Memory B cell (primary cell): ENCODE results near the gene UBXN1.

Source experiments
- ATAC-seq: fragments of 150-1000 bp; cut with Tn5 transposase; 2 replicates; pipeline ENCODE4 v1.10.0; 2021; ENCODE audit warnings: low read depth, mild to moderate bottlenecking, moderate library complexity
- DNase-seq, 2 donors: peaks; one replicate each; pipeline ENCODE4 v3.0.0; 2022; ENCODE audit warnings: low spot score in 2 of 2
- H3K27ac Mint-ChIP-seq: one replicate; pipeline ENCODE4 v1.8.0; 2022; ENCODE audit warnings: mild to moderate bottlenecking, moderate library complexity, mixed read lengths
- H3K27me3 Mint-ChIP-seq: one replicate; pipeline ENCODE4 v1.8.0; 2022; ENCODE audit warnings: mixed read lengths
- H3K36me3 Mint-ChIP-seq: one replicate; pipeline ENCODE4 v1.8.0; 2022; ENCODE audit warnings: mild to moderate bottlenecking, mixed read lengths
- H3K4me1 Mint-ChIP-seq: one replicate; pipeline ENCODE4 v1.8.0; 2022; ENCODE audit warnings: mixed read lengths
- H3K4me3 Mint-ChIP-seq: one replicate; pipeline ENCODE4 v1.8.0; 2022; ENCODE audit warnings: mild to moderate bottlenecking, moderate library complexity, mixed read lengths
- H3K9me3 Mint-ChIP-seq: one replicate; pipeline ENCODE4 v1.8.0; 2022; ENCODE audit warnings: mixed read lengths

The UBXN1 gene

GRCh38 chr11:62673196-62673525 is 5.7 kb downstream of the UBXN1 start:
- H3K9me3 Mint-ChIP-seq = no peaks in the 10 kb centered on the region
- H3K4me3 Mint-ChIP-seq = peak overlapping the region; percentile 98
- H3K27ac Mint-ChIP-seq = peak overlapping the region; percentile 92
- no peaks in the 10 kb centered on the region for H3K27me3 Mint-ChIP-seq
- ATAC-seq = no peak
- peaks cover 23% of the 10 kb centered on the region for H3K4me1 Mint-ChIP-seq
- no peak for DNase-seq
- peaks cover 11% of the 10 kb centered on the region for H3K36me3 Mint-ChIP-seq

DNA sequence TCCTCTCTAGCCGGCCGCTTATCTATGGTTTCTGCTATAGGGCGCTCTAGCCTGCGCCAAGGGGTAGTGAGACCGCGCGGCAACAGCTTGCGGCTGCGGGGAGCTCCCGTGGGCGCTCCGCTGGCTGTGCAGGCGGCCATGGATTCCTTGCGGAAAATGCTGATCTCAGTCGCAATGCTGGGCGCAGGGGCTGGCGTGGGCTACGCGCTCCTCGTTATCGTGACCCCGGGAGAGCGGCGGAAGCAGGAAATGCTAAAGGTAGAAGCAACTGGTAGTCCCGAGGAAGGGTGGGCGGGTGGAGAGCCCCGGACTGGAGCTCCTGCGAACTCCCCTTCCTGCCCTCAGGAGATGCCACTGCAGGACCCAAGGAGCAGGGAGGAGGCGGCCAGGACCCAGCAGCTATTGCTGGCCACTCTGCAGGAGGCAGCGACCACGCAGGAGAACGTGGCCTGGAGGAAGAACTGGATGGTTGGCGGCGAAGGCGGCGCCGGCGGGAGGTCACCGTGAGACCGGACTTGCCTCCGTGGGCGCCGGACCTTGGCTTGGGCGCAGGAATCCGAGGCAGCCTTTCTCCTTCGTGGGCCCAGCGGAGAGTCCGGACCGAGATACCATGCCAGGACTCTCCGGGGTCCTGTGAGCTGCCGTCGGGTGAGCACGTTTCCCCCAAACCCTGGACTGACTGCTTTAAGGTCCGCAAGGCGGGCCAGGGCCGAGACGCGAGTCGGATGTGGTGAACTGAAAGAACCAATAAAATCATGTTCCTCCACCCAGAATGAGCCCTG is 7.1 kb downstream of the UBXN1 start, which contains the start of the genes LBHD1 and UQCC3:
TSS of gene LBHD1 (minus strand) at position 660 of the 782 bp plus-strand sequence. CDS start 2,236 bp downstream, outside the sequence.
TSS of gene UQCC3 (plus strand) at position 66 of the 782 bp plus-strand sequence. CDS start at position 139, 73 bp downstream.
- no peaks in the 10 kb centered on the region for H3K9me3 Mint-ChIP-seq
- peak within 1 kb of the TSS; percentile 92 for H3K27ac Mint-ChIP-seq
- H3K4me3 Mint-ChIP-seq = peak within 1 kb of the TSS; percentile 98
- no peaks in the 10 kb centered on the region for H3K27me3 Mint-ChIP-seq
- DNase-seq (peak; percentile 57 to 76), ATAC-seq (peak; percentile 79)
- peaks cover 16% of the 10 kb centered on the region for H3K4me1 Mint-ChIP-seq
- H3K36me3 Mint-ChIP-seq = peaks cover 4% of the 10 kb centered on the region

GRCh38 chr11:62671236-62671607 is 7.7 kb downstream of the UBXN1 start:
- H3K27ac Mint-ChIP-seq = peak overlapping the region; percentile 92
- H3K36me3 Mint-ChIP-seq = peaks cover 3% of the 10 kb centered on the region
- peak overlapping the region; percentile 98 for H3K4me3 Mint-ChIP-seq
- H3K27me3 Mint-ChIP-seq = no peaks in the 10 kb centered on the region
- DNase-seq (no peak), ATAC-seq (peak; percentile 14)
- peaks cover 20% of the 10 kb centered on the region for H3K4me1 Mint-ChIP-seq
- H3K9me3 Mint-ChIP-seq = no peaks in the 10 kb centered on the region

- Mint-ChIP-seq H3K4me1 (peaks cover 17% of the 10 kb centered on the region), H3K4me3 (no peak overlapping the region), H3K27me3 (no peaks in the 10 kb centered on the region), H3K9me3 (no peaks in the 10 kb centered on the region), H3K36me3 (no peaks in the 10 kb centered on the region), H3K27ac (no peak overlapping the region)
- DNase-seq (no peak), ATAC-seq (no peak)
Measured at GRCh38 chr11:62669420-62670161, 9.3 kb downstream of the UBXN1 start.

DNA sequence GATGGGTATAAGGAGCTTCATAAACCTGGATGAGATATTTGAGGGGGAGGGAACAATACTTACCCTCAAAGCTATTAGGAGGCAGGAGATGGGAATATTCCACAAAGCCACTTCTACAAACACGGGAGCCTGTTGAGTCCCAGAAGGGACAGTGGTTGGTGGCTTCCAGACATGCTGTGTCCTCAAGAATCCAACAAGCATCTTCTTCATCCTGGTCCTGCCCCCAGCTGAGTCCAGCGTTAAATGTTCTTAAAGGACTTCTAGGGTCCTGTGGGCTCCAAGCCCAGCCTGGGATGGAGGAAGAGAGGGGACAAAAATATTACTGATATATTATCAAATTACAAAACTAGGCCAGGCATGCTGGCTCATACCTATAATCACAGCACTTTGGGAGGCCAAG is 11.4 kb downstream of the UBXN1 start:
- Mint-ChIP-seq H3K27me3 (no peaks in the 10 kb centered on the region), H3K4me1 (peaks cover 21% of the 10 kb centered on the region), H3K27ac (peak overlapping the region; percentile 90), H3K9me3 (no peaks in the 10 kb centered on the region), H3K4me3 (peak overlapping the region; percentile 21), H3K36me3 (peaks cover 2% of the 10 kb centered on the region)
- ATAC-seq (no peak), DNase-seq (no peak)

- Mint-ChIP-seq H3K4me1 (peaks cover 18% of the 10 kb centered on the region), H3K9me3 (no peaks in the 10 kb centered on the region), H3K27me3 (no peaks in the 10 kb centered on the region), H3K36me3 (peaks cover 2% of the 10 kb centered on the region), H3K4me3 (peak overlapping the region; percentile 91), H3K27ac (peak overlapping the region; percentile 90)
- DNase-seq = no peak
- ATAC-seq = no peak
Measured at GRCh38 chr11:62666259-62666926, 12.5 kb downstream of the UBXN1 start.

- Mint-ChIP-seq H3K36me3 (peaks cover 2% of the 10 kb centered on the region), H3K4me1 (peaks cover 18% of the 10 kb centered on the region), H3K9me3 (no peaks in the 10 kb centered on the region), H3K4me3 (peak overlapping the region; percentile 91), H3K27me3 (no peaks in the 10 kb centered on the region), H3K27ac (peak overlapping the region; percentile 90)
- ATAC-seq = peak; percentile 26
- DNase-seq = peak in 1 of 2 donors; percentile 47
Measured at GRCh38 chr11:62665599-62666258, 13.1 kb downstream of the UBXN1 start.

DNA sequence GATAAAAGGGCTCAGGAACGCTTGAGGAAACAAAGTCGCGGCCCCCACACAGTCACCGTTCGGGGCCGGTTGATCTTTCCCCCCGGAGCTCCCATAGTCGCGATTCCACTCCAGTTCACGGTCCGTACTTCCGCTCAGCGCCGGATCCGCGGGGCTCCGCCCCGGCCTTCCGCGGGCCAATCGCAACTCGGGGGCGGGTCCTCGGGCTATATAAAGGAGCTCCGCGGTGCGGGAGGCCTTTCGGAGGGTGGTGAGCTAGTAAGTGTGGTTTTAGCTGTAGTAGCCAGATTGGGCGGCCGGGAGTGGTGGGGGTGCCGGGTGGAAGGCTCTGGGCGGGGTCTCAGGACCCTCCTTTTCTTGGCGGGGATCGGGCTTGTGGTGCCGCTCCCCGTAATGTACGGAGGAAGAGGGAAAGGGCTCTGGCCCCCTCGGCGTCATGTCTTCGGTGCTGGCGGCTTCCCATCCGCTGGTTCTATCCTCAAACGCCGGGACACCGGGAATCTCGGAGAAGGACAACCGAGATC is 13.7 kb downstream of the UBXN1 start, which contains the start of the genes C11orf98 and CSKMT:
TSS of gene C11orf98 (minus strand) at position 136 of the 524 bp plus-strand sequence. CDS start at position 95, 41 bp downstream.
TSS of gene CSKMT (plus strand) at position 238 of the 524 bp plus-strand sequence. CDS start 568 bp downstream, outside the sequence.
- peaks cover 18% of the 10 kb centered on the region for H3K4me1 Mint-ChIP-seq
- ATAC-seq (peak; percentile 94), DNase-seq (peak; percentile 96 to 97)
- H3K27me3 Mint-ChIP-seq = no peaks in the 10 kb centered on the region
- no peaks in the 10 kb centered on the region for H3K9me3 Mint-ChIP-seq
- peaks cover 2% of the 10 kb centered on the region for H3K36me3 Mint-ChIP-seq
- peak within 1 kb of the TSS; percentile 91 for H3K4me3 Mint-ChIP-seq
- peak within 1 kb of the TSS; percentile 90 for H3K27ac Mint-ChIP-seq

DNA sequence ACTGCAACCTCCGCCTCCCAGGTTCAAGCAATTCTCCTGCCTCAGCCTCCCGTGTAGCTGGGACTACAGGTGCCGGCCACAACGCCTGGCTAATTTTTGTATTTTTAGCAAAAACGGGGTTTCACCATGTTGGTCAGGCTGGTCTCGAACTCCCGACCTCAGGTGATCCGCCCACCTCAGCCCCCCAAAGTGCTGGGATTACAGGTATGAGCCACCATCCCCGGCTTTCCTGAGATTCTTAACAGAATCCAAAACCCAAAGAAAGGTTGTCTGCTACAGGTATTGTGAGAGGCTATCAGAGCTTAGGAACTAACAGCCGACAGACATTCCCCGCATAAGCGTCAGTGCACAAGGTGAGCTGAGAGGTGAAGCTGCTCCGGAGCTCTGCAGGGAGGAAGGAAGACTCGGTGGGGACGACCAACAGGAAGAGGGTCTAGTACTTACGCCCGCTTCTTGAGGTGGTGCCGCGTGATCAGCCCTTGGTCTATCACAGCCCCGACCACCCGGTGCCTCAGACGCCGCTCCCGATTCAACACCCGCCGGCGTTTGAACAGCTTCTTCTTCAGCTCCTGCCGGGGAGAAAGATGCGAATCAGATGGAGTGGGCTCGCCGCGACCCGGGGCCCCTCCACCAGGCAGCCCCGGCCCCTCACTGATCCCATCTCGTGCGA is 14.3 kb downstream of the UBXN1 start:
- peaks cover 2% of the 10 kb centered on the region for H3K36me3 Mint-ChIP-seq

GRCh38 chr11:62656796-62657429 is 22.0 kb downstream of the UBXN1 start:
- no peaks in the 10 kb centered on the region for H3K36me3 Mint-ChIP-seq
- H3K4me3 Mint-ChIP-seq = no peak overlapping the region
- ATAC-seq (no peak), DNase-seq (no peak)
- H3K27ac Mint-ChIP-seq = no peak overlapping the region
- H3K4me1 Mint-ChIP-seq = peaks cover 9% of the 10 kb centered on the region
- no peaks in the 10 kb centered on the region for H3K9me3 Mint-ChIP-seq
- H3K27me3 Mint-ChIP-seq = no peaks in the 10 kb centered on the region

More for the DNA sequence above, 14.3 kb downstream of the UBXN1 start:
- ATAC-seq = peak; percentile 43
- peak in 1 of 2 donors; percentile 46 for DNase-seq
- peak overlapping the region; percentile 91 for H3K4me3 Mint-ChIP-seq
- H3K27ac Mint-ChIP-seq = peak overlapping the region; percentile 90
- H3K4me1 Mint-ChIP-seq = peaks cover 18% of the 10 kb centered on the region
- no peaks in the 10 kb centered on the region for H3K9me3 Mint-ChIP-seq
- H3K27me3 Mint-ChIP-seq = no peaks in the 10 kb centered on the region

- H3K9me3 Mint-ChIP-seq = no peaks in the 10 kb centered on the region
- H3K27me3 Mint-ChIP-seq = no peaks in the 10 kb centered on the region
- peak overlapping the region; percentile 66 for H3K4me3 Mint-ChIP-seq
- DNase-seq (no peak), ATAC-seq (no peak)
- H3K27ac Mint-ChIP-seq = peak overlapping the region; percentile 28
- no peaks in the 10 kb centered on the region for H3K36me3 Mint-ChIP-seq
- H3K4me1 Mint-ChIP-seq = peaks cover 16% of the 10 kb centered on the region
Measured at GRCh38 chr11:62654297-62654696, 24.6 kb downstream of the UBXN1 start.

DNA sequence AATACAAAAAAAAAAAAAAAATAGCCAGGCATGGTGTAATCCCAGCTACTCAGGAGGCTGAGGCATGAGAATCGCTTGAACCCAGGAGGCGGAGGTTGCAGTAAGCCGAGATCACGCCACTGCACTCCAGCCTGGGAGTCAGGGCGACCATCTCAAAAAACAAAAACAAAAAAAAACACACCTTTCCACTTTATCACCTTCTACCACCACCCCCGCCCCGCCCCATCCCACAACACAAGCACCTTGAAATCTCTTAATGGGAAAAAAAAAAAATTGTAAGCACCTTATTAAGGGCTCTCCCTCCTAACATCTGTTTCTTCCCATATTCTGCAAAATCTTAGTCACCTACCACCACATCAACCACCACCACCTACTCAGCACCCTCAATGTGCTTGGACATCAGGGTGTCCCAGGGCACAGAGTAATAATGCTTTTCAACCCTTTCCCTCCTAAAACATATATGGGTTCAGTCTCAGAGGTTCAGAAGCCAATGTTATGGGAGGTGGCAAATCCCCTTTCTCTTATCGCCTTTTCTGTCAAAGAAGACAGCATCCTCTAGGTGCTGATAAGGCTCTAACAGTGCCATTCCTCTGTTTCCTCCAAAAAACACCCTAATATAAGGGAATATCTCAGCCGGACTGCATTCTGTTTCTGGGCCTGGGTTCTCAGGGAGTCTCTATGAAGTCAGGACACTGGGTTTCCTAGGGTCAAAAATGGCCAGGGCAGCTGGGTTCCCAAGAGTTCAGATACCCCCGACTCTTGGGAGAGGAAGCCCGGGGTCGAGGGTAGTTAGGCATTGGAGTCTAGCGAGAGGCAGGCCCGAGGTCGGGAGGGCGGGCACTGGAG is 26.5 kb downstream of the UBXN1 start:
- H3K27me3 Mint-ChIP-seq = no peaks in the 10 kb centered on the region
- no peaks in the 10 kb centered on the region for H3K9me3 Mint-ChIP-seq
- H3K36me3 Mint-ChIP-seq = no peaks in the 10 kb centered on the region
- H3K4me1 Mint-ChIP-seq = peaks cover 16% of the 10 kb centered on the region
- no peak for ATAC-seq
- peak overlapping the region; percentile 98 for H3K27ac Mint-ChIP-seq
- H3K4me3 Mint-ChIP-seq = peak overlapping the region; percentile 97
- no peak for DNase-seq
